SU-DHL-6 (cell line): Measurements from ENCODE around the gene PHRF1.

Source experiments
- H2AFZ ChIP-seq: fragments of 200-600 bp; sonication (generic); 2 replicates; pipeline ENCODE4 v1.6.1; 2014; ENCODE audit warnings: low read depth, mild to moderate bottlenecking, moderate library complexity, mixed read lengths, antibody characterized with exemption, low read length; ENCODE audit not compliant: severe bottlenecking
- H3F3A ChIP-seq: fragments of 200-600 bp; shearing (Covaris generic); 2 replicates; pipeline ENCODE4 v1.6.0; 2016; ENCODE audit warnings: antibody characterized with exemption, mild to moderate bottlenecking; ENCODE audit not compliant: insufficient read depth
- H3K27ac ChIP-seq: fragments of 200-600 bp; sonication (generic); 2 replicates; pipeline ENCODE4 v1.5.1; 2016; ENCODE audit warnings: low read depth, mild to moderate bottlenecking, low read length, moderate library complexity, mixed read lengths
- H3K27me3 ChIP-seq: fragments of 200-600 bp; sonication (generic), shearing (Covaris generic); 2 replicates; pipeline ENCODE4 v1.6.0; 2014; ENCODE audit warnings: mild to moderate bottlenecking, low read length
- H3K36me3 ChIP-seq: fragments of 200-600 bp; sonication (generic); 2 replicates; pipeline ENCODE4 v1.6.1; 2014; ENCODE audit warnings: mild to moderate bottlenecking, low read length, mixed read lengths
- H3K4me2 ChIP-seq: fragments of 300-600, 200-600 bp; shearing (Covaris generic), sonication (generic); 2 replicates; pipeline ENCODE4 v1.6.0; 2014; ENCODE audit warnings: low read length, low read depth, mild to moderate bottlenecking; ENCODE audit not compliant: poor library complexity, severe bottlenecking
- H3K4me3 ChIP-seq: fragments of 200-600 bp; sonication (generic); 2 replicates; pipeline ENCODE4 v1.5.1; 2014; ENCODE audit warnings: antibody characterized with exemption, low read length, mild to moderate bottlenecking, mixed read lengths; ENCODE audit not compliant: insufficient read depth, poor library complexity, severe bottlenecking
- H3K79me2 ChIP-seq: fragments of 200-600 bp; sonication (generic); 2 replicates; pipeline ENCODE4 v1.6.1; 2014; ENCODE audit warnings: mild to moderate bottlenecking, low read length, moderate library complexity; ENCODE audit not compliant: insufficient read depth
- H3K9ac ChIP-seq: fragments of 200-600 bp; sonication (generic); 2 replicates; pipeline ENCODE4 v1.7.0; 2014; ENCODE audit warnings: mild to moderate bottlenecking, low read length
- H3K9me2 ChIP-seq: fragments of 200-600 bp; sonication (generic); replicated peaks from 2 replicates; pipeline ENCODE4 v1.6.1; 2014; ENCODE audit warnings: low read length; ENCODE audit not compliant: insufficient read depth
- H3K9me3 ChIP-seq: fragments of 200-600 bp; sonication (generic); 2 replicates; pipeline ENCODE4 v1.6.1; 2014; ENCODE audit warnings: low read length, mixed read lengths; ENCODE audit not compliant: insufficient read depth
- H4K20me1 ChIP-seq: fragments of 200-600 bp; sonication (generic); 2 replicates; pipeline ENCODE4 v1.6.1; 2014; ENCODE audit warnings: low read depth, mild to moderate bottlenecking, antibody characterized with exemption, low read length, moderate library complexity, mixed read lengths
- EZH2phosphoT487 ChIP-seq: fragments of 200-600 bp; sonication (generic), shearing (Covaris generic); conservative IDR thresholded peaks from 2 replicates; pipeline ENCODE4 v1.6.1; 2018; ENCODE audit warnings: mild to moderate bottlenecking, antibody characterized with exemption, low read length, moderate library complexity, mixed read lengths
- TF ChIP-seq, protein P1 (sequence below): fragments of 200-600 bp; sonication (generic); IDR thresholded peaks from one replicate; pipeline ENCODE4 v1.5.1; 2017; ENCODE audit warnings: antibody characterized with exemption, mild to moderate bottlenecking, low read length, moderate library complexity; ENCODE audit not compliant: insufficient read depth, poor library complexity, severe bottlenecking

PHRF1 gene

GRCh38 chr11:655036-655726, 78.9 kb downstream of the PHRF1 start:
- Histone ChIP-seq H3K27me3 (no peaks in the 10 kb centered on the region), H3F3A (no peaks in the 10 kb centered on the region), H3K36me3 (no peaks in the 10 kb centered on the region), H3K9ac (no peak overlapping the region), H3K4me2 (no peak overlapping the region), H3K79me2 (no peaks in the 10 kb centered on the region), H3K4me3 (no peak overlapping the region), H3K9me3 (no peaks in the 10 kb centered on the region), H4K20me1 (no peaks in the 10 kb centered on the region), H2AFZ (no peak overlapping the region), H3K9me2 (no peaks in the 10 kb centered on the region), H3K27ac (no peak overlapping the region)
- TF ChIP-seq, protein P1, sequence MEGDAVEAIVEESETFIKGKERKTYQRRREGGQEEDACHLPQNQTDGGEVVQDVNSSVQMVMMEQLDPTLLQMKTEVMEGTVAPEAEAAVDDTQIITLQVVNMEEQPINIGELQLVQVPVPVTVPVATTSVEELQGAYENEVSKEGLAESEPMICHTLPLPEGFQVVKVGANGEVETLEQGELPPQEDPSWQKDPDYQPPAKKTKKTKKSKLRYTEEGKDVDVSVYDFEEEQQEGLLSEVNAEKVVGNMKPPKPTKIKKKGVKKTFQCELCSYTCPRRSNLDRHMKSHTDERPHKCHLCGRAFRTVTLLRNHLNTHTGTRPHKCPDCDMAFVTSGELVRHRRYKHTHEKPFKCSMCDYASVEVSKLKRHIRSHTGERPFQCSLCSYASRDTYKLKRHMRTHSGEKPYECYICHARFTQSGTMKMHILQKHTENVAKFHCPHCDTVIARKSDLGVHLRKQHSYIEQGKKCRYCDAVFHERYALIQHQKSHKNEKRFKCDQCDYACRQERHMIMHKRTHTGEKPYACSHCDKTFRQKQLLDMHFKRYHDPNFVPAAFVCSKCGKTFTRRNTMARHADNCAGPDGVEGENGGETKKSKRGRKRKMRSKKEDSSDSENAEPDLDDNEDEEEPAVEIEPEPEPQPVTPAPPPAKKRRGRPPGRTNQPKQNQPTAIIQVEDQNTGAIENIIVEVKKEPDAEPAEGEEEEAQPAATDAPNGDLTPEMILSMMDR = no peak
- TF ChIP-seq EZH2phosphoT487 = no peak

- no peaks in the 10 kb centered on the region for H3K9me2 ChIP-seq
- H3K9me3 ChIP-seq = no peaks in the 10 kb centered on the region
- H3K4me2 ChIP-seq = no peak overlapping the region
- no peaks in the 10 kb centered on the region for H3F3A ChIP-seq
- no peaks in the 10 kb centered on the region for H4K20me1 ChIP-seq
- H3K4me3 ChIP-seq = no peak overlapping the region
- no peak overlapping the region for H3K9ac ChIP-seq
- H2AFZ ChIP-seq = no peak overlapping the region
- H3K27ac ChIP-seq = no peak overlapping the region
- TF ChIP-seq, protein P1 = no peak
- no peak for TF ChIP-seq EZH2phosphoT487
- no peaks in the 10 kb centered on the region for H3K27me3 ChIP-seq
- no peaks in the 10 kb centered on the region for H3K36me3 ChIP-seq
- no peaks in the 10 kb centered on the region for H3K79me2 ChIP-seq
These were observed 80.2 kb downstream of the PHRF1 start for GRCh38 chr11:656426-656825.

DNA sequence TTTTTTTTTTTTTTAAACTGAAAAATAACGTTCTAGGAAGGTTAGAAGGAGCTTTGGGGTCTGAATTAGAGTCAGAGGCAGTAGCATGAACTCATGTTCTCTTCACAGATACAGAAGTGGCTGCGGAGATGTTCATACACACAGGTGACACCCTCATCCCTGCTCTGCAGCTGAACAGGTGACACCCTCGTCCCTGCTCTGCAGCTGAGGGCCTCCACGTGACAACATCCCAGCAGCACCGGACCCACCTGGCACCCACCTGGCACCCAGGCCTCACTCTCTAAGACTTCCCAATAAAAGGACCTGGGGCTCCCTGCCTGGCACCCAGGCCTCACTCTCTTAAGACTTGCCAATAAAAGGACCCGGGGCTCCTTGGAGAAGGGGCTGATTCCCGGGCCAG, 80.6 kb downstream of the PHRF1 start:
- no peaks in the 10 kb centered on the region for H4K20me1 ChIP-seq
- H3K9me3 ChIP-seq = no peaks in the 10 kb centered on the region
- no peak overlapping the region for H3K4me2 ChIP-seq
- no peaks in the 10 kb centered on the region for H3K27me3 ChIP-seq
- H3K4me3 ChIP-seq = no peak overlapping the region
- no peak overlapping the region for H3K9ac ChIP-seq
- no peaks in the 10 kb centered on the region for H3K36me3 ChIP-seq
- H2AFZ ChIP-seq = no peak overlapping the region
- no peak overlapping the region for H3K27ac ChIP-seq
- H3K79me2 ChIP-seq = no peaks in the 10 kb centered on the region
- H3K9me2 ChIP-seq = no peaks in the 10 kb centered on the region
- TF ChIP-seq, protein P1 = no peak
- TF ChIP-seq EZH2phosphoT487 = no peak
- no peaks in the 10 kb centered on the region for H3F3A ChIP-seq
